ENCODE measurements around the gene SH3RF1.

Gene SH3RF1

GRCh38 chr4:169220447-169220846, 50.3 kb downstream of the SH3RF1 start:
- no peak overlapping the region for H3K4me3 ChIP-seq (ENCODE audit: low read depth, low read length)
- TF ChIP-seq CTCF (IDR thresholded peaks at IDR 0.05; ENCODE audit: control insufficient read depth, extremely low read depth, insufficient read depth): no peak
- no peak for DNase-seq (ENCODE audit: low read depth)

- DNase-seq (ENCODE audit: low read depth): peak; percentile 63
- no peak for TF ChIP-seq CTCF (IDR thresholded peaks at IDR 0.05; ENCODE audit: control insufficient read depth, extremely low read depth, insufficient read depth)
These were observed 51.3 kb downstream of the SH3RF1 start for GRCh38 chr4:169219440-169219839.

GRCh38 chr4:169215656-169216055, 55.1 kb downstream of the SH3RF1 start:
- TF ChIP-seq CTCF (IDR thresholded peaks at IDR 0.05; ENCODE audit: control insufficient read depth, extremely low read depth, insufficient read depth): no peak
- no peak for DNase-seq (ENCODE audit: low read depth)
- no peak overlapping the region for H3K4me3 ChIP-seq (ENCODE audit: low read depth, low read length)

More at GRCh38 chr4:169219440-169219839, 51.3 kb downstream of the SH3RF1 start:
- no peak overlapping the region for H3K4me3 ChIP-seq (ENCODE audit: low read depth, low read length)

GRCh38 chr4:169212981-169213380, 57.8 kb downstream of the SH3RF1 start:
- H3K4me3 ChIP-seq (ENCODE audit: low read depth, low read length): no peak overlapping the region
- DNase-seq (ENCODE audit: low read depth): no peak
- no peak for TF ChIP-seq CTCF (IDR thresholded peaks at IDR 0.05; ENCODE audit: control insufficient read depth, extremely low read depth, insufficient read depth)

- DNase-seq (ENCODE audit: low read depth): no peak
- H3K4me3 ChIP-seq (ENCODE audit: low read depth, low read length): no peak overlapping the region
- no peak for TF ChIP-seq CTCF (IDR thresholded peaks at IDR 0.05; ENCODE audit: control insufficient read depth, extremely low read depth, insufficient read depth)
These were observed 60.1 kb downstream of the SH3RF1 start for GRCh38 chr4:169210504-169211118.

- TF ChIP-seq CTCF (IDR thresholded peaks at IDR 0.05; ENCODE audit: control insufficient read depth, extremely low read depth, insufficient read depth): no peak
- no peak for DNase-seq (ENCODE audit: low read depth)
- no peak overlapping the region for H3K4me3 ChIP-seq (ENCODE audit: low read depth, low read length)
These were observed 61.3 kb downstream of the SH3RF1 start for GRCh38 chr4:169209388-169209883.

GRCh38 chr4:169208516-169208915, 62.2 kb downstream of the SH3RF1 start:
- no peak for DNase-seq (ENCODE audit: low read depth)
- H3K4me3 ChIP-seq (ENCODE audit: low read depth, low read length): no peak overlapping the region
- TF ChIP-seq CTCF (IDR thresholded peaks at IDR 0.05; ENCODE audit: control insufficient read depth, extremely low read depth, insufficient read depth): no peak

Data from LNCaP clone FGC (cell line).